DOHH2 (cell line): ENCODE measurements around the gene ITPR1.

ENCODE experiments used
- EZH2phosphoT487 ChIP-seq: fragments of 200-600 bp; sonication (generic); IDR thresholded peaks from 2 replicates; pipeline ENCODE4 v1.6.1; 2017; ENCODE audit warnings: borderline replicate concordance, mild to moderate bottlenecking, antibody characterized with exemption, low read length, moderate library complexity, mixed read lengths
- TF ChIP-seq, protein P1 (sequence below): fragments of 200-600 bp; sonication (generic); IDR thresholded peaks from one replicate; pipeline ENCODE4 v1.5.1; 2014; ENCODE audit warnings: antibody characterized with exemption, mild to moderate bottlenecking, low read depth, low read length; ENCODE audit not compliant: poor library complexity, severe bottlenecking

DNA sequence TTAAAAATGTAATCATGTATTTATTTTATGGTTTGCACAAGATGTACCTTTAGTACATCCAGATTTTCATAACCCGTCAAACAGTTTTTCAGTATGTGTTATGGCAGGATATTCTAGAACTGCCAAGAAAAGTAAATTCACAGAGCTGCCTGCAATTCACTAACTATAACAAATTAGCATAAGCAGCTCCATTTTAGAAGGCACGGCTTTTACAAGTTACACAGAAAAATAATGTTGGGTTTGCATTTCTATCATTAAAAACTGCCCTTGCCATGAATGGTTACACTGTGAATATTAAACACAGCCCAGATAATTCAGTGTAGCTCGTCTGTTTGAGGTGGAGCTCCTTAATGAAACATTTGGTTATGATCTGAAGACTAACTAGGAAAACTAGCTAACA lies 391.7 kb downstream of the ITPR1 start:
- TF ChIP-seq, protein P1, sequence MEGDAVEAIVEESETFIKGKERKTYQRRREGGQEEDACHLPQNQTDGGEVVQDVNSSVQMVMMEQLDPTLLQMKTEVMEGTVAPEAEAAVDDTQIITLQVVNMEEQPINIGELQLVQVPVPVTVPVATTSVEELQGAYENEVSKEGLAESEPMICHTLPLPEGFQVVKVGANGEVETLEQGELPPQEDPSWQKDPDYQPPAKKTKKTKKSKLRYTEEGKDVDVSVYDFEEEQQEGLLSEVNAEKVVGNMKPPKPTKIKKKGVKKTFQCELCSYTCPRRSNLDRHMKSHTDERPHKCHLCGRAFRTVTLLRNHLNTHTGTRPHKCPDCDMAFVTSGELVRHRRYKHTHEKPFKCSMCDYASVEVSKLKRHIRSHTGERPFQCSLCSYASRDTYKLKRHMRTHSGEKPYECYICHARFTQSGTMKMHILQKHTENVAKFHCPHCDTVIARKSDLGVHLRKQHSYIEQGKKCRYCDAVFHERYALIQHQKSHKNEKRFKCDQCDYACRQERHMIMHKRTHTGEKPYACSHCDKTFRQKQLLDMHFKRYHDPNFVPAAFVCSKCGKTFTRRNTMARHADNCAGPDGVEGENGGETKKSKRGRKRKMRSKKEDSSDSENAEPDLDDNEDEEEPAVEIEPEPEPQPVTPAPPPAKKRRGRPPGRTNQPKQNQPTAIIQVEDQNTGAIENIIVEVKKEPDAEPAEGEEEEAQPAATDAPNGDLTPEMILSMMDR, result no peak
- no peak for TF ChIP-seq EZH2phosphoT487
